Gastroesophageal sphincter (tissue), 3 donors: ENCODE data around the gene DNAH7.

ENCODE experiments used
- CTCF ChIP-seq, 4 experiments: fragments of 200-600 bp in 2 of 4; fragments of 450-650 bp in 2 of 4; sonication (generic) in 1 of 4; IDR thresholded peaks; one replicate each; pipeline ENCODE4 v1.5.1; 2017 to 2019; ENCODE audit warnings: antibody characterized with exemption in 4 of 4, mild to moderate bottlenecking in 2 of 4, moderate library complexity in 2 of 4
- POLR2AphosphoS5 ChIP-seq: sonication (generic); formaldehyde crosslinking; IDR thresholded peaks from one replicate; pipeline ENCODE4 v1.6.1; 2017; ENCODE audit warnings: antibody characterized with exemption

- TF ChIP-seq CTCF (IDR thresholded peaks at IDR 0.05): no peak
- TF ChIP-seq POLR2AphosphoS5: no peak
Measured at GRCh38 chr2:195782156-195782555, 286.5 kb downstream of the DNAH7 start.
